H9 (cell line): ENCODE measurements around the gene GRK1. TPM values are rescaled to one million over a fixed set of nuclear protein-coding genes. Genes with fewer than 3 reads are reported as not detected.

Experiments
- DNase-seq: peaks from one replicate; pipeline ENCODE4 v3.0.0-alpha.2; 2017
- H2AFZ ChIP-seq: one replicate; pipeline ENCODE4 v1.6.1; 2013; ENCODE audit warnings: mild to moderate bottlenecking, low read length, control low read depth, moderate library complexity
- H2AK5ac ChIP-seq: 2 replicates; pipeline ENCODE4 v1.6.1; 2013; ENCODE audit warnings: low read length, control low read depth, mixed read lengths; ENCODE audit not compliant: insufficient read length
- H2BK120ac ChIP-seq: one replicate; pipeline ENCODE4 v1.6.1; 2013; ENCODE audit warnings: low read depth, mild to moderate bottlenecking, low read length, control low read depth, inconsistent platforms; ENCODE audit not compliant: poor library complexity, severe bottlenecking
- H2BK12ac ChIP-seq: 2 replicates; pipeline ENCODE4 v1.6.1; 2013; ENCODE audit warnings: low read length, control low read depth, mixed read lengths, low read depth; ENCODE audit not compliant: insufficient read length
- H2BK15ac ChIP-seq: 2 replicates; pipeline ENCODE4 v1.6.1; 2013; ENCODE audit warnings: low read depth, low read length, control low read depth
- H2BK20ac ChIP-seq: one replicate; pipeline ENCODE4 v1.6.1; 2013; ENCODE audit warnings: low read depth, mild to moderate bottlenecking, low read length, control low read depth, inconsistent platforms; ENCODE audit not compliant: poor library complexity, severe bottlenecking
- H2BK5ac ChIP-seq: 2 replicates; pipeline ENCODE4 v1.6.1; 2013; ENCODE audit warnings: low read length, control low read depth, mixed read lengths; ENCODE audit not compliant: insufficient read length
- H3K14ac ChIP-seq: 2 replicates; pipeline ENCODE4 v1.6.1; 2013; ENCODE audit warnings: low read length, control low read depth; ENCODE audit not compliant: insufficient read depth
- H3K18ac ChIP-seq: 2 replicates; pipeline ENCODE4 v1.6.1; 2013; ENCODE audit warnings: low read depth, mild to moderate bottlenecking, mixed read lengths, low read length, control low read depth; ENCODE audit not compliant: insufficient read length
- H3K23ac ChIP-seq: 2 replicates; pipeline ENCODE4 v1.6.1; 2013; ENCODE audit warnings: low read length, control low read depth, mixed read lengths, low read depth; ENCODE audit not compliant: insufficient read length
- H3K23me2 ChIP-seq: 2 replicates; pipeline ENCODE4 v1.6.1; 2013; ENCODE audit warnings: low read depth, mild to moderate bottlenecking, mixed read lengths, low read length, control low read depth; ENCODE audit not compliant: insufficient read length, poor library complexity, severe bottlenecking
- H3K27ac ChIP-seq: 2 replicates; pipeline ENCODE4 v1.5.1; 2013; ENCODE audit warnings: low read length, control low read depth, mixed read lengths, low read depth; ENCODE audit not compliant: insufficient read length
- H3K27me3 ChIP-seq: 2 replicates; pipeline ENCODE4 v1.6.1; 2013; ENCODE audit warnings: low read length, control low read depth, inconsistent platforms; ENCODE audit not compliant: insufficient read depth
- H3K4ac ChIP-seq: 2 replicates; pipeline ENCODE4 v1.6.1; 2013; ENCODE audit warnings: low read depth, mild to moderate bottlenecking, control low read depth, inconsistent platforms, low read length, moderate library complexity
- H3K4me1 ChIP-seq: 2 replicates; pipeline ENCODE4 v1.6.1; 2013; ENCODE audit warnings: low read length, control low read depth, inconsistent platforms; ENCODE audit not compliant: insufficient read depth
- H3K4me2 ChIP-seq: 2 replicates; pipeline ENCODE4 v1.6.1; 2013; ENCODE audit warnings: low read length, control low read depth, mixed read lengths; ENCODE audit not compliant: insufficient read length, insufficient read depth
- H3K56ac ChIP-seq: 2 replicates; pipeline ENCODE4 v1.6.1; 2013; ENCODE audit warnings: low read depth, mild to moderate bottlenecking, mixed read lengths, low read length, control low read depth; ENCODE audit not compliant: insufficient read length
- H3K79me1 ChIP-seq: 2 replicates; pipeline ENCODE4 v1.6.1; 2013; ENCODE audit warnings: low read depth, mild to moderate bottlenecking, moderate library complexity, low read length, control low read depth, inconsistent platforms; ENCODE audit not compliant: insufficient read depth, poor library complexity, severe bottlenecking
- H3K79me2 ChIP-seq: 2 replicates; pipeline ENCODE4 v1.6.1; 2013; ENCODE audit warnings: low read length, control low read depth, inconsistent platforms; ENCODE audit not compliant: insufficient read depth
- H3K9ac ChIP-seq: 2 replicates; pipeline ENCODE4 v1.6.1; 2013; ENCODE audit warnings: low read length, control low read depth, mixed read lengths; ENCODE audit not compliant: insufficient read length; ENCODE audit errors: extremely low read depth
- H3K9me3 ChIP-seq: one replicate; pipeline ENCODE4 v1.6.1; 2013; ENCODE audit warnings: low read depth, low read length, inconsistent platforms; ENCODE audit not compliant: control insufficient read depth
- H3T11ph ChIP-seq: one replicate; pipeline ENCODE4 v1.6.1; 2013; ENCODE audit warnings: mild to moderate bottlenecking, low read length, control low read depth, inconsistent platforms
- H4K20me1 ChIP-seq: one replicate; pipeline ENCODE4 v1.6.1; 2013; ENCODE audit not compliant: control insufficient read depth, insufficient read length, insufficient read depth
- H4K5ac ChIP-seq: 2 replicates; pipeline ENCODE4 v1.6.1; 2013; ENCODE audit warnings: low read depth, mild to moderate bottlenecking, mixed read lengths, low read length, control low read depth; ENCODE audit not compliant: insufficient read length
- H4K8ac ChIP-seq: replicated peaks from 2 replicates; pipeline ENCODE4 v1.6.1; 2013; ENCODE audit warnings: low read length, control low read depth, mixed read lengths, low read depth; ENCODE audit not compliant: insufficient read length
- H4K91ac ChIP-seq: 2 replicates; pipeline ENCODE4 v1.6.1; 2013; ENCODE audit warnings: low read depth, mild to moderate bottlenecking, moderate library complexity, mixed read lengths, low read length, control low read depth; ENCODE audit not compliant: insufficient read length
- H3K27ac Mint-ChIP-seq, 3 experiments: 2 replicates in 2 of 3; 3 replicates in 1 of 3; pipeline ENCODE4 v1.8.0; 2020 to 2021; ENCODE audit warnings: mixed read lengths in 3 of 3, mild to moderate bottlenecking in 1 of 3, moderate library complexity in 1 of 3
- H3K27me3 Mint-ChIP-seq: 2 replicates; pipeline ENCODE4 v1.8.0; 2021; ENCODE audit warnings: low read depth, mild to moderate bottlenecking, moderate library complexity, mixed read lengths
- H3K36me3 Mint-ChIP-seq, 3 experiments: 2 replicates in 2 of 3; 3 replicates in 1 of 3; pipeline ENCODE4 v1.8.0; 2020 to 2021; ENCODE audit warnings: low read depth in 3 of 3, mixed read lengths in 3 of 3; ENCODE audit not compliant: insufficient read depth in 1 of 3
- H3K4me1 Mint-ChIP-seq, 2 experiments: 2 replicates each; pipeline ENCODE4 v1.8.0; 2020; ENCODE audit warnings: mixed read lengths in 2 of 2
- H3K4me3 Mint-ChIP-seq, 2 experiments: 2 replicates in 1 of 2; 3 replicates in 1 of 2; pipeline ENCODE4 v1.8.0; 2020 to 2021; ENCODE audit warnings: mild to moderate bottlenecking in 2 of 2, mixed read lengths in 2 of 2, moderate library complexity in 1 of 2
- H3K9me3 Mint-ChIP-seq, 2 experiments: 2 replicates in 1 of 2; 3 replicates in 1 of 2; pipeline ENCODE4 v1.8.0; 2020; ENCODE audit warnings: mild to moderate bottlenecking in 2 of 2, mixed read lengths in 2 of 2, moderate library complexity in 1 of 2
- CTCF ChIP-seq: fragments of 200-600 bp; sonication (generic); conservative IDR thresholded peaks from 3 replicates; pipeline ENCODE4 v1.8.0; 2021; ENCODE audit warnings: antibody characterized with exemption, mild to moderate bottlenecking
- WGBS: extraction: QIAGEN DNeasy Blood & Tissue Kit; methylation state at CpG from one replicate; pipeline ENCODE4 v1.1.7; 2013; ENCODE audit warnings: missing lambda C conversion rate, low lambda C conversion rate, mixed read lengths; ENCODE audit not compliant: insufficient read length; ENCODE audit errors: extremely low coverage; 5-methylcytosine and 5-hydroxymethylcytosine counted together
- total RNA-seq: library from RNA; stranded (reverse); gene quantifications from 2 replicates; pipeline ENCODE4 v1.2.1, GENCODE V29; 2021

GRK1 gene
- total RNA-seq, 1 experiment from 2014 or later, result 0.31 TPM

DNA sequence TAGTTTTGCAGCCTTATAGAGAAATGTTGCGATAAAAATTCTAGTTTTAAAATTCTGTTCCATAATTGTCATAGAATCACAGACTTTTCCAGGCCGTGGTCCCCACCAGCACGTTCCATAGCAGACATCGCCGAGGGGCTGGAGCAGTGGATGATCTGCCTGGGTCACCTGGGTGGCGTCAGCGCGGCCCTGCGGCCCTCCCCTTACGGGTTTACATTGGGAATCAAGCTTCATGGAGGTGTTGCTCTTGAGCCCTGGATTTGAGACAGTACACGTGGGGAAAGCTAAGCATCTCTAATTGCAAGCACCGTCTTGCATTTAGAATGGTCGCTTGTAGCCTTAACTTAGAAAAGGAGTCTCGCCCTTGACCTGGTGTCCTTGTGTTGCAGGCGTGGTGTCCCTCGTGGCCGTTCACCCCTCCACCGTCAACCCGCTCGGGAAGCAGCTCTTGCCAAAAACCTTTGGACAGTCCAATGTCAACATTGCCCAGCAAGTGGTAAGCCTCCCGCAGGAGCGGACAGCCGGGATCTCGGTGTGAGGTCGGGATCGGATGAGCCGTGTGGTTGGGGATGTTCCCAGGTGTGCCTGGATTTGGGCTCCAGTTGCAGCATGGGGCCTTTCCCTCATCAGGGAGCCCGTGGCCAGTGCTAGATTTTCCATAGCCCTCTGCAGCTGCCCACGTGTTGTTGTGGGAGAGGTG lies 44.1 kb upstream of the GRK1 start:
- no CpG with 5 or more reads among the region's 29 CpGs for WGBS
- no peak overlapping the region for H4K8ac ChIP-seq
- H3K79me2 ChIP-seq, result no peaks in the 10 kb centered on the region; the same call in 1 of the 2 replicates
- no peaks in the 10 kb centered on the region for H3K79me1 ChIP-seq
- H2BK5ac ChIP-seq, result no peak overlapping the region
- H2BK12ac ChIP-seq, result no peak overlapping the region
- H2BK15ac ChIP-seq, result no peak overlapping the region
- DNase-seq, result no peak
- no peaks in the 10 kb centered on the region for H3K9me3 ChIP-seq
- H3K4me1 ChIP-seq, result no peaks in the 10 kb centered on the region
- H3K56ac ChIP-seq, result no peak overlapping the region
- Mint-ChIP-seq H3K27ac (no peak overlapping the region), H3K4me3 (no peak overlapping the region), H3K4me1 (peaks cover 9 to 11% of the 10 kb centered on the region in 2 experiments; a peak in 3 of 4 replicates), H3K9me3 (peaks cover 14 to 18% of the 10 kb centered on the region in 2 experiments), H3K27me3 (peaks cover 1% of the 10 kb centered on the region; the same call in 1 of the 2 replicates), H3K36me3 (peaks cover 55 to 80% (median 65%) of the 10 kb centered on the region in 3 experiments)
- H3K27ac ChIP-seq, result no peak overlapping the region
- no peak overlapping the region for H2BK20ac ChIP-seq
- H3T11ph ChIP-seq, result no peak overlapping the region
- H3K23ac ChIP-seq, result no peak overlapping the region
- H4K91ac ChIP-seq, result no peak overlapping the region
- H2AK5ac ChIP-seq, result no peak overlapping the region
- H3K4me2 ChIP-seq, result no peak overlapping the region
- no peaks in the 10 kb centered on the region for H3K27me3 ChIP-seq
- no peak overlapping the region for H4K5ac ChIP-seq
- no peaks in the 10 kb centered on the region for H4K20me1 ChIP-seq
- TF ChIP-seq CTCF, result no peak
- no peak overlapping the region for H2BK120ac ChIP-seq
- no peak overlapping the region for H3K14ac ChIP-seq
- no peak overlapping the region for H3K4ac ChIP-seq
- no peak overlapping the region for H2AFZ ChIP-seq
- no peaks in the 10 kb centered on the region for H3K23me2 ChIP-seq
- no peak overlapping the region for H3K18ac ChIP-seq
- no peak overlapping the region for H3K9ac ChIP-seq
